HL-60 (cell line): ENCODE data around the gene CCND1.

ENCODE experiments used
- DNase-seq, 2 experiments: peaks; one replicate each; pipeline ENCODE4 v3.0.0-alpha.2; 2010 to 2020; ENCODE audit warnings: low read depth in 1 of 2, low spot score in 1 of 2
- H3K27ac ChIP-seq: fragments of 250-450 bp; sonication (Bioruptor Pico); replicated peaks from 2 replicates; pipeline ENCODE4 v1.5.1; 2020; ENCODE audit warnings: mild to moderate bottlenecking, moderate library complexity
- H3K27me3 ChIP-seq: fragments of 250-450 bp; sonication (Bioruptor Pico); 2 replicates; pipeline ENCODE4 v1.5.1; 2021; ENCODE audit warnings: mild to moderate bottlenecking, moderate library complexity; ENCODE audit not compliant: insufficient read depth, poor library complexity, severe bottlenecking
- H3K4me3 ChIP-seq: replicated peaks from 2 replicates; pipeline ENCODE4 v1.5.1; 2011; ENCODE audit warnings: mild to moderate bottlenecking, control low read depth, low read length; ENCODE audit not compliant: insufficient read depth
- GABPA ChIP-seq: IDR thresholded peaks from 2 replicates; pipeline ENCODE4 v1.6.1; 2012; ENCODE audit warnings: low read depth
- POLR2AphosphoS5 ChIP-seq: IDR thresholded peaks from 2 replicates; pipeline ENCODE4 v1.6.1; 2012; ENCODE audit warnings: low read depth
- SPI1 ChIP-seq: IDR thresholded peaks from 2 replicates; pipeline ENCODE4 v1.6.1; 2012; ENCODE audit warnings: low read depth, mild to moderate bottlenecking, borderline replicate concordance
- TF ChIP-seq, protein P1 (sequence below): IDR thresholded peaks from 2 replicates; pipeline ENCODE4 v1.6.1; 2012; ENCODE audit warnings: low read depth; ENCODE audit not compliant: insufficient replicate concordance
- TF ChIP-seq, protein P2 (sequence below): IDR thresholded peaks from one replicate; pipeline ENCODE4 v1.5.1; 2011; ENCODE audit warnings: low read length, control low read depth, inconsistent platforms; ENCODE audit not compliant: insufficient read depth

Gene CCND1

DNA sequence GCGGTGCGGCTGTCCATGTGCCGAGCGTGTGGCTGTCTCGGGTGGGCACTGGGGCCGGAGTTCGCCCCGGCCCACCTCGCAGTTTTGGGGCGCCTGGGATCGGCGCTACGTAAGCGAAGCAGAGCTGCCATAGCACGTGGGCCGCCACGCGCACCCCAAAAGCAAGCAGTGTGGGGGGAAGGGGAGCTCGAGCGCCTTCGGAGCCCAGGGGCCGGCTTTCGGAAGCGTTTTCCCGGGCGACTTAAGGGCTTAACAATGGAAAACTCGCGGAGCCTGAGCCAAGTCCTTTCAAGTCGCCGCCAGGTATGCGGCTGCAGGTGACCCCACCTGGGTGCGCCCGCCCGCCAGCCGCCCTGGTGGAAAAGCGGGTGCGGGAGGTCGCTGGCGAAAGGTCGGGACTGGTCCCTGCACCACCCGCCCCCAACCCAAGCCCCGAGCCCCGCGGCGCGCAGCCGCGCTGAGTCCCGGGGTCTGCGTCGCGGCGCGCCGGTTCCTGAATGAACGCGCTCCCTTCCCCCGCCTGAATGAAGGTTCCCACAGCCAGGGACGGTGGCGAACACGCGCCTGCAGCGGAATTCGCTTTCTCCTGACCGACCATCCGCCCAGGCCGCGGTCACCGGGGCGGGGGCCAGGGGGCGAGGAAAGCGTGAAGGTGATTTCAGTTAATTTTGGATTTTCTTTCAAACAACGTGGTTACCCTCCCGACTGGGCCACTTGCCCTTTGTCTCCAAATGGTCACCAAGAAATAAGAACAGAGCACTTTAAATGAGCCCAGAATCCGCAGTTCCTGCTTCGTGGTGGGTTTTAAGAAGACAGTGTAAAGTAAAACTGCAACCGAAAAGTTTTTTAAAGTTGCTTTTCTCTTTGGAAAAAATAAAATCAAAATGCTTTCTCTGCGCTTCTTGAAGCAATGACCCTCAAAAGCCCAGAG lies 2.8 kb upstream of the CCND1 start:
- Histone ChIP-seq H3K27ac (no peak overlapping the region), H3K27me3 (peaks cover 40% of the 10 kb centered on the region), H3K4me3 (no peak overlapping the region; the same call in 1 of the 2 replicates)
- peak in 1 of 2 experiments; percentile 18 for DNase-seq
- TF ChIP-seq, protein P1, sequence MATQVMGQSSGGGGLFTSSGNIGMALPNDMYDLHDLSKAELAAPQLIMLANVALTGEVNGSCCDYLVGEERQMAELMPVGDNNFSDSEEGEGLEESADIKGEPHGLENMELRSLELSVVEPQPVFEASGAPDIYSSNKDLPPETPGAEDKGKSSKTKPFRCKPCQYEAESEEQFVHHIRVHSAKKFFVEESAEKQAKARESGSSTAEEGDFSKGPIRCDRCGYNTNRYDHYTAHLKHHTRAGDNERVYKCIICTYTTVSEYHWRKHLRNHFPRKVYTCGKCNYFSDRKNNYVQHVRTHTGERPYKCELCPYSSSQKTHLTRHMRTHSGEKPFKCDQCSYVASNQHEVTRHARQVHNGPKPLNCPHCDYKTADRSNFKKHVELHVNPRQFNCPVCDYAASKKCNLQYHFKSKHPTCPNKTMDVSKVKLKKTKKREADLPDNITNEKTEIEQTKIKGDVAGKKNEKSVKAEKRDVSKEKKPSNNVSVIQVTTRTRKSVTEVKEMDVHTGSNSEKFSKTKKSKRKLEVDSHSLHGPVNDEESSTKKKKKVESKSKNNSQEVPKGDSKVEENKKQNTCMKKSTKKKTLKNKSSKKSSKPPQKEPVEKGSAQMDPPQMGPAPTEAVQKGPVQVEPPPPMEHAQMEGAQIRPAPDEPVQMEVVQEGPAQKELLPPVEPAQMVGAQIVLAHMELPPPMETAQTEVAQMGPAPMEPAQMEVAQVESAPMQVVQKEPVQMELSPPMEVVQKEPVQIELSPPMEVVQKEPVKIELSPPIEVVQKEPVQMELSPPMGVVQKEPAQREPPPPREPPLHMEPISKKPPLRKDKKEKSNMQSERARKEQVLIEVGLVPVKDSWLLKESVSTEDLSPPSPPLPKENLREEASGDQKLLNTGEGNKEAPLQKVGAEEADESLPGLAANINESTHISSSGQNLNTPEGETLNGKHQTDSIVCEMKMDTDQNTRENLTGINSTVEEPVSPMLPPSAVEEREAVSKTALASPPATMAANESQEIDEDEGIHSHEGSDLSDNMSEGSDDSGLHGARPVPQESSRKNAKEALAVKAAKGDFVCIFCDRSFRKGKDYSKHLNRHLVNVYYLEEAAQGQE, result no peak
- TF ChIP-seq, protein P2, sequence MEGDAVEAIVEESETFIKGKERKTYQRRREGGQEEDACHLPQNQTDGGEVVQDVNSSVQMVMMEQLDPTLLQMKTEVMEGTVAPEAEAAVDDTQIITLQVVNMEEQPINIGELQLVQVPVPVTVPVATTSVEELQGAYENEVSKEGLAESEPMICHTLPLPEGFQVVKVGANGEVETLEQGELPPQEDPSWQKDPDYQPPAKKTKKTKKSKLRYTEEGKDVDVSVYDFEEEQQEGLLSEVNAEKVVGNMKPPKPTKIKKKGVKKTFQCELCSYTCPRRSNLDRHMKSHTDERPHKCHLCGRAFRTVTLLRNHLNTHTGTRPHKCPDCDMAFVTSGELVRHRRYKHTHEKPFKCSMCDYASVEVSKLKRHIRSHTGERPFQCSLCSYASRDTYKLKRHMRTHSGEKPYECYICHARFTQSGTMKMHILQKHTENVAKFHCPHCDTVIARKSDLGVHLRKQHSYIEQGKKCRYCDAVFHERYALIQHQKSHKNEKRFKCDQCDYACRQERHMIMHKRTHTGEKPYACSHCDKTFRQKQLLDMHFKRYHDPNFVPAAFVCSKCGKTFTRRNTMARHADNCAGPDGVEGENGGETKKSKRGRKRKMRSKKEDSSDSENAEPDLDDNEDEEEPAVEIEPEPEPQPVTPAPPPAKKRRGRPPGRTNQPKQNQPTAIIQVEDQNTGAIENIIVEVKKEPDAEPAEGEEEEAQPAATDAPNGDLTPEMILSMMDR, result no peak
- TF ChIP-seq POLR2AphosphoS5 (no peak), SPI1 (no peak), GABPA (no peak)

DNA sequence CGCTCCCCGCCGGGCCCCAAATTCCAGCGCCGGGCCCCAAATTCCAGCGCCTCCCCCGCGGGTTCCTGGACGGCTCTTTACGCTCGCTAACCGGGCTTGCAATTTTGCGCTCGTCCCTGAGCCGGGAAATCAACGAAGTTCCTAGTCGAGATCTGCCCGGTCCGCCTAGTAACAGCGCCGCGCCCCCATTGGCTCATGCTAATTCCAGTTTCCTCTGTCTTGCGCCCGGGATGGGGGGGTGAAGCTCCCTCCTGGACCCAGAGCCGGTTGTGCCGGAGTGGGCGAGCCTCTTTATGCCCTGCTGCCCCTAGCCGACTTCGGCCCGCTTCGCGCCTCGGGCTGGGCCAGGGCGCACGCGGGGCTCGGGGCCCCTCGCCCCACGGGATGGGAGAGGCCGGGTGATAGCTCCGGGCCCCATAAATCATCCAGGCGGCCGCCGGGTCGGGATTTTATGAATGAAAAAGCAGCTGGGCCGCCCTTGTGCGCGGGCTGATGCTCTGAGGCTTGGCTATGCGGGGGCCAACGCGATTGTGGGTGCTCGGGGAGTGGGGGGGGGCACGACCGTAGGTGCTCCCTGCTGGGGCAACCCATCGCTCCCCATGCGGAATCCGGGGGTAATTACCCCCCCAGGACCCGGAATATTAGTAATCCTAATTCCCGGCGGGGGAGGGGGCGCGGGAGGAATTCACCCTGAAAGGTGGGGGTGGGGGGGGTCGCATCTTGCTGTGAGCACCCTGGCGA lies 1.8 kb upstream of the CCND1 start:
- Histone ChIP-seq H3K27ac (no peak overlapping the region), H3K4me3 (peak overlapping the region; percentile 5; the same call in 1 of the 2 replicates), H3K27me3 (peaks cover 40% of the 10 kb centered on the region)
- DNase-seq, result peak; percentile 47 to 84
- no peak for TF ChIP-seq SPI1
- TF ChIP-seq, protein P1, result no peak
- TF ChIP-seq GABPA, result no peak
- TF ChIP-seq POLR2AphosphoS5, result no peak
- TF ChIP-seq, protein P2, result no peak

DNA sequence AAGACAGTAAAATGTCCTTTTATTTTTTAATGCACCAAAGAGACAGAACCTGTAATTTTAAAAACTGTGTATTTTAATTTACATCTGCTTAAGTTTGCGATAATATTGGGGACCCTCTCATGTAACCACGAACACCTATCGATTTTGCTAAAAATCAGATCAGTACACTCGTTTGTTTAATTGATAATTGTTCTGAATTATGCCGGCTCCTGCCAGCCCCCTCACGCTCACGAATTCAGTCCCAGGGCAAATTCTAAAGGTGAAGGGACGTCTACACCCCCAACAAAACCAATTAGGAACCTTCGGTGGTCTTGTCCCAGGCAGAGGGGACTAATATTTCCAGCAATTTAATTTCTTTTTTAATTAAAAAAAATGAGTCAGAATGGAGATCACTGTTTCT lies 1.1 kb upstream of the CCND1 start:
- TF ChIP-seq, protein P2, result no peak
- TF ChIP-seq, protein P1, result no peak
- TF ChIP-seq GABPA, result no peak
- TF ChIP-seq SPI1, result no peak
- no peak for TF ChIP-seq POLR2AphosphoS5
- DNase-seq, result no peak
- Histone ChIP-seq H3K27ac (no peak overlapping the region), H3K4me3 (no peak overlapping the region), H3K27me3 (peaks cover 40% of the 10 kb centered on the region)
